ENCODE measurements around the gene TPGS2.

TPGS2 gene

GRCh38 chr18:36761186-36761698, 67.6 kb downstream of the TPGS2 start:
- Histone ChIP-seq H2AFZ (ENCODE audit: low read depth, low read length) (no peak overlapping the region), H3K4me3 (ENCODE audit: low read length) (no peak overlapping the region), H3K27me3 (ENCODE audit: insufficient read depth, low read length) (no peaks in the 10 kb centered on the region), H3K36me3 (ENCODE audit: insufficient read depth, low read length) (peaks cover 18% of the 10 kb centered on the region), H3K9me3 (ENCODE audit: low read length) (peaks cover 15% of the 10 kb centered on the region), H3K4me1 (ENCODE audit: insufficient read depth, low read length) (no peaks in the 10 kb centered on the region)

- no peaks in the 10 kb centered on the region for H3K4me1 ChIP-seq (ENCODE audit: insufficient read depth, low read length)
- peaks cover 18% of the 10 kb centered on the region for H3K36me3 ChIP-seq (ENCODE audit: insufficient read depth, low read length)
- H3K4me3 ChIP-seq (ENCODE audit: low read length) = no peak overlapping the region
- no peak overlapping the region for H2AFZ ChIP-seq (ENCODE audit: low read depth, low read length)
- H3K9me3 ChIP-seq (ENCODE audit: low read length) = peaks cover 15% of the 10 kb centered on the region
- H3K27me3 ChIP-seq (ENCODE audit: insufficient read depth, low read length) = no peaks in the 10 kb centered on the region
Measured at GRCh38 chr18:36760598-36760997, 68.2 kb downstream of the TPGS2 start.

GRCh38 chr18:36759167-36759776, 69.5 kb downstream of the TPGS2 start:
- Histone ChIP-seq H3K4me1 (ENCODE audit: insufficient read depth, low read length) (no peaks in the 10 kb centered on the region), H3K4me3 (ENCODE audit: low read length) (no peak overlapping the region), H3K27me3 (ENCODE audit: insufficient read depth, low read length) (no peaks in the 10 kb centered on the region), H2AFZ (ENCODE audit: low read depth, low read length) (no peak overlapping the region), H3K9me3 (ENCODE audit: low read length) (peaks cover 14% of the 10 kb centered on the region), H3K36me3 (ENCODE audit: insufficient read depth, low read length) (peaks cover 18% of the 10 kb centered on the region)

GRCh38 chr18:36758623-36759022, 70.2 kb downstream of the TPGS2 start:
- Histone ChIP-seq H3K9me3 (ENCODE audit: low read length) (peaks cover 10% of the 10 kb centered on the region), H3K4me3 (ENCODE audit: low read length) (no peak overlapping the region), H3K36me3 (ENCODE audit: insufficient read depth, low read length) (peaks cover 18% of the 10 kb centered on the region), H2AFZ (ENCODE audit: low read depth, low read length) (no peak overlapping the region), H3K27me3 (ENCODE audit: insufficient read depth, low read length) (no peaks in the 10 kb centered on the region), H3K4me1 (ENCODE audit: insufficient read depth, low read length) (no peaks in the 10 kb centered on the region)

GRCh38 chr18:36757991-36758390, 70.8 kb downstream of the TPGS2 start:
- no peaks in the 10 kb centered on the region for H3K27me3 ChIP-seq (ENCODE audit: insufficient read depth, low read length)
- H3K9me3 ChIP-seq (ENCODE audit: low read length) = peaks cover 10% of the 10 kb centered on the region
- no peak overlapping the region for H3K4me3 ChIP-seq (ENCODE audit: low read length)
- H3K36me3 ChIP-seq (ENCODE audit: insufficient read depth, low read length) = peaks cover 18% of the 10 kb centered on the region
- H2AFZ ChIP-seq (ENCODE audit: low read depth, low read length) = no peak overlapping the region
- no peaks in the 10 kb centered on the region for H3K4me1 ChIP-seq (ENCODE audit: insufficient read depth, low read length)

- no peak overlapping the region for H2AFZ ChIP-seq (ENCODE audit: low read depth, low read length)
- no peaks in the 10 kb centered on the region for H3K4me1 ChIP-seq (ENCODE audit: insufficient read depth, low read length)
Measured at GRCh38 chr18:36757081-36757480, 71.7 kb downstream of the TPGS2 start.

GRCh38 chr18:36756242-36756641, 72.6 kb downstream of the TPGS2 start:
- peaks cover 8% of the 10 kb centered on the region for H3K36me3 ChIP-seq (ENCODE audit: insufficient read depth, low read length)
- no peak overlapping the region for H2AFZ ChIP-seq (ENCODE audit: low read depth, low read length)
- peaks cover 5% of the 10 kb centered on the region for H3K9me3 ChIP-seq (ENCODE audit: low read length)
- no peaks in the 10 kb centered on the region for H3K27me3 ChIP-seq (ENCODE audit: insufficient read depth, low read length)
- H3K4me3 ChIP-seq (ENCODE audit: low read length) = no peak overlapping the region
- H3K4me1 ChIP-seq (ENCODE audit: insufficient read depth, low read length) = no peaks in the 10 kb centered on the region

More at GRCh38 chr18:36757081-36757480, 71.7 kb downstream of the TPGS2 start:
- Histone ChIP-seq H3K36me3 (ENCODE audit: insufficient read depth, low read length) (peaks cover 16% of the 10 kb centered on the region), H3K9me3 (ENCODE audit: low read length) (peaks cover 6% of the 10 kb centered on the region), H3K4me3 (ENCODE audit: low read length) (no peak overlapping the region), H3K27me3 (ENCODE audit: insufficient read depth, low read length) (no peaks in the 10 kb centered on the region)

GRCh38 chr18:36752929-36753865, 75.6 kb downstream of the TPGS2 start:
- Histone ChIP-seq H3K4me1 (ENCODE audit: insufficient read depth, low read length) (no peaks in the 10 kb centered on the region), H3K4me3 (ENCODE audit: low read length) (no peak overlapping the region), H3K36me3 (ENCODE audit: insufficient read depth, low read length) (no peaks in the 10 kb centered on the region), H3K9me3 (ENCODE audit: low read length) (no peaks in the 10 kb centered on the region), H2AFZ (ENCODE audit: low read depth, low read length) (no peak overlapping the region), H3K27me3 (ENCODE audit: insufficient read depth, low read length) (no peaks in the 10 kb centered on the region)

- H3K4me1 ChIP-seq (ENCODE audit: insufficient read depth, low read length) = no peaks in the 10 kb centered on the region
- H3K36me3 ChIP-seq (ENCODE audit: insufficient read depth, low read length) = peaks cover 56% of the 10 kb centered on the region
- no peaks in the 10 kb centered on the region for H3K27me3 ChIP-seq (ENCODE audit: insufficient read depth, low read length)
- H2AFZ ChIP-seq (ENCODE audit: low read depth, low read length) = no peak overlapping the region
- no peaks in the 10 kb centered on the region for H3K9me3 ChIP-seq (ENCODE audit: low read length)
- H3K4me3 ChIP-seq (ENCODE audit: low read length) = no peak overlapping the region
Measured at GRCh38 chr18:36745219-36745975, 83.4 kb downstream of the TPGS2 start.

- Histone ChIP-seq H3K4me3 (ENCODE audit: low read length) (no peak overlapping the region), H3K9me3 (ENCODE audit: low read length) (no peaks in the 10 kb centered on the region), H3K36me3 (ENCODE audit: insufficient read depth, low read length) (peaks cover 56% of the 10 kb centered on the region), H3K27me3 (ENCODE audit: insufficient read depth, low read length) (no peaks in the 10 kb centered on the region), H2AFZ (ENCODE audit: low read depth, low read length) (no peak overlapping the region), H3K4me1 (ENCODE audit: insufficient read depth, low read length) (no peaks in the 10 kb centered on the region)
Measured at GRCh38 chr18:36744261-36744876, 84.4 kb downstream of the TPGS2 start.
